Occipital lobe (tissue), 3 donors: ENCODE data around the gene TNNI2. TPM values are rescaled to one million over a fixed set of nuclear protein-coding genes. Genes with fewer than 3 reads are reported as not detected.

Source experiments
- DNase-seq: peaks from one replicate; lab custom pipeline; 2025; lab: John Stamatoyannopoulos, UW
- small RNA-seq: library from RNA; depleted of rRNA; stranded (forward); fragments of <200 nt; gene quantifications from one replicate; pipeline ENCODE3, GENCODE V24; 2014
- total RNA-seq: library from RNA; depleted of rRNA; stranded (reverse); fragments of >200 nt; gene quantifications from one replicate; pipeline ENCODE4 v1.2.3, GENCODE V29; 2014

Gene TNNI2
- total RNA-seq, 1 donor from 2014 or later: 0.62 TPM

- no peak for DNase-seq
These were observed 48.9 kb downstream of the TNNI2 start for GRCh38 chr11:1887451-1888346.

GRCh38 chr11:1888347-1888753, 49.6 kb downstream of the TNNI2 start:
- DNase-seq: no peak

- no peak for DNase-seq
These were observed 50.0 kb downstream of the TNNI2 start for GRCh38 chr11:1888811-1889210.

- no peak for DNase-seq
These were observed 50.6 kb downstream of the TNNI2 start for GRCh38 chr11:1889224-1889930.

- no peak for DNase-seq
These were observed 51.4 kb downstream of the TNNI2 start for GRCh38 chr11:1889941-1890855.

Small RNA genes within 50 kb of the gene (small RNA-seq; reads per million reads assigned to genes)
- gene AC051649.1 (not detected), gene MIR4298 (not detected)

Other genes starting within 250 kb of the TNNI2 start
- not detected for gene KRTAP5-2, start 240.7 kb upstream of the TNNI2 start, total RNA-seq
- gene KRTAP5-3, start 230.5 kb upstream of the TNNI2 start, total RNA-seq: not detected
- not detected for gene KRTAP5-4, start 216.8 kb upstream of the TNNI2 start, total RNA-seq
- gene KRTAP5-5, start 209.2 kb upstream of the TNNI2 start, total RNA-seq: not detected
- not detected for gene KRTAP5-6, start 141.8 kb upstream of the TNNI2 start, total RNA-seq
- 0.31 TPM for gene IFITM10, start 88.4 kb upstream of the TNNI2 start, total RNA-seq
- 35.9 TPM for gene CTSD, start 75.1 kb upstream of the TNNI2 start, total RNA-seq
- not detected for gene SYT8, start 4.0 kb upstream of the TNNI2 start, total RNA-seq
- gene LSP1, start 14.1 kb downstream of the TNNI2 start, total RNA-seq: 0.47 TPM
- gene PRR33, start 52.9 kb downstream of the TNNI2 start, total RNA-seq: not detected
- 2.0 TPM for gene TNNT3, start 80.7 kb downstream of the TNNI2 start, total RNA-seq
- 20.1 TPM for gene MRPL23, start 108.4 kb downstream of the TNNI2 start, total RNA-seq
- 10.8 TPM for gene H19, start 158.9 kb downstream of the TNNI2 start, total RNA-seq